Measurements from ENCODE around the gene PIGU. TPM values are rescaled to one million over a fixed set of nuclear protein-coding genes. Genes with fewer than 3 reads are reported as not detected.

Gene PIGU
- total and polyA plus RNA-seq, 9 of the 15 experiments (the other 6 are each of a cell fraction or from before 2014, with no cell fraction given): 6.5 to 100 (median 28.1) TPM

GRCh38 chr20:34604980-34605788, 71.7 kb downstream of the PIGU start:
- FAIRE-seq (no peak), DNase-seq (ENCODE audit: extremely low read depth in 1 of 4, low spot score in 3 of 4) (no peak), ATAC-seq (no peak)
- BruUV-seq (replicated peaks): no TSS peak
- ChIA-PET POLR2A (interaction anchor here (0.6 kb wide), 1 partner anchor 46 kb away, joined by 3 read pairs; no protein-coding TSS in a partner anchor), CTCF (ENCODE audit: low intra/inter-chr PET ratio) (no interaction called here)
- H3K9me1 ChIP-seq (ENCODE audit: control insufficient read depth, insufficient read depth, low read length): no peaks in the 10 kb centered on the region
- H3K27ac ChIP-seq (ENCODE audit: extremely low read depth, low read depth, low read length): no peak overlapping the region
- H2AFZ ChIP-seq (ENCODE audit: low read depth, low read length): no peak overlapping the region
- intact Hi-C loops (cut with micrococcal nuclease) (no loop called here), in situ Hi-C loops (cut with MboI) (no loop called here)
- no peaks in the 10 kb centered on the region for H4K20me1 ChIP-seq (replicated peaks; ENCODE audit: control insufficient read depth, insufficient read depth, low read length)
- H3K79me2 ChIP-seq (ENCODE audit: control insufficient read depth, insufficient read depth, low read length): no peaks in the 10 kb centered on the region
- no peak overlapping the region for H3K4me2 ChIP-seq (ENCODE audit: insufficient read depth, low read length)
- no peaks in the 10 kb centered on the region for H3K9me3 ChIP-seq (replicated peaks; ENCODE audit: control insufficient read depth, insufficient read depth, low read depth, low read length)
- TF ChIP-seq SRSF1 (IDR thresholded peaks at IDR 0.05; ENCODE audit: low read depth, low read length): no peak
- no peak for TF ChIP-seq MTA1 (IDR thresholded peaks at IDR 0.05; ENCODE audit: borderline replicate concordance)
- TF ChIP-seq ZBTB9 (CRISPR knock-in tag; IDR thresholded peaks at IDR 0.05): no peak
- TF ChIP-seq ZNF224 (CRISPR knock-in tag; IDR thresholded peaks at IDR 0.05): no peak
- TF ChIP-seq CC2D1A (IDR thresholded peaks at IDR 0.05): no peak
- TF ChIP-seq NFXL1 (CRISPR knock-in tag; IDR thresholded peaks at IDR 0.05): no peak
- TF ChIP-seq BCLAF1 (IDR thresholded peaks at IDR 0.05; ENCODE audit: borderline replicate concordance in 1 of 2, control insufficient read depth in 1 of 2, low read depth in 2 of 2, low read length in 1 of 2): no peak
- TF ChIP-seq ZNF436 (CRISPR knock-in tag; IDR thresholded peaks at IDR 0.05): no peak
- no peak for TF ChIP-seq CBFA2T3 (IDR thresholded peaks at IDR 0.05)
- no peak for TF ChIP-seq SUPT5H (IDR thresholded peaks at IDR 0.05)
- TF ChIP-seq SNAPC5 (CRISPR knock-in tag; IDR thresholded peaks at IDR 0.05): no peak
- H3K4me1 ChIP-seq (replicated peaks in 1 of 2; ENCODE audit: control insufficient read depth in 2 of 2, insufficient read depth in 2 of 2, low read length in 2 of 2): no peaks in the 10 kb centered on the region; a peak in 1 of 5 replicates
- H3K36me3 ChIP-seq (ENCODE audit: control insufficient read depth, insufficient read depth, low read length): no peaks in the 10 kb centered on the region; the same call in 2 of the 3 replicates
- H3K9ac ChIP-seq (ENCODE audit: insufficient read depth in 1 of 2, low read depth in 2 of 2, low read length in 2 of 2): no peak overlapping the region
- no peaks in the 10 kb centered on the region for H3K27me3 ChIP-seq (ENCODE audit: control insufficient read depth in 2 of 2, insufficient read depth in 2 of 2, low read length in 2 of 2)
- WGBS (ENCODE audit: insufficient coverage, low coverage, missing lambda C conversion rate): 75% methylated on average over 8 of the region's 8 CpGs
- no peak overlapping the region for H3K4me3 ChIP-seq

Measured in K562 (cell line).